GM19035 (cell line): Measurements from ENCODE around the gene ANKS3.

Source experiments
- ATAC-seq: cut with Tn5 transposase; IDR thresholded peaks from one replicate; pipeline ENCODE4 v1.9.1; 2021; ENCODE audit not compliant: unreplicated experiment

ANKS3 gene, protein sequence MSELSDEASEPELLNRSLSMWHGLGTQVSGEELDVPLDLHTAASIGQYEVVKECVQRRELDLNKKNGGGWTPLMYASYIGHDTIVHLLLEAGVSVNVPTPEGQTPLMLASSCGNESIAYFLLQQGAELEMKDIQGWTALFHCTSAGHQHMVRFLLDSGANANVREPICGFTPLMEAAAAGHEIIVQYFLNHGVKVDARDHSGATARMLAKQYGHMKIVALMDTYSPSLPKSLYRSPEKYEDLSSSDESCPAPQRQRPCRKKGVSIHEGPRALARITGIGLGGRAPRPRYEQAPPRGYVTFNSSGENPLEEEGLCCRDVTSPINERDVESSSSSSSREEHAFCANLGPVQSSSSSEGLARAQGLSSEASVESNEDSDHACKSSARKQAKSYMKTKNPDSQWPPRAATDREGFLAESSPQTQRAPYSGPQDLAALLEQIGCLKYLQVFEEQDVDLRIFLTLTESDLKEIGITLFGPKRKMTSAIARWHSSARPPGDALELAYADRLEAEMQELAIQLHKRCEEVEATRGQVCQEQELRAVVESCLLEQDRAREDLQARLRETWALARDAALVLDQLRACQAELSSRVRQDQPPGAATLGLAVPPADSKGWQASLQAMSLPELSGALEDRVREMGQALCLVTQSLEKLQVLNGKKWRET

DNA sequence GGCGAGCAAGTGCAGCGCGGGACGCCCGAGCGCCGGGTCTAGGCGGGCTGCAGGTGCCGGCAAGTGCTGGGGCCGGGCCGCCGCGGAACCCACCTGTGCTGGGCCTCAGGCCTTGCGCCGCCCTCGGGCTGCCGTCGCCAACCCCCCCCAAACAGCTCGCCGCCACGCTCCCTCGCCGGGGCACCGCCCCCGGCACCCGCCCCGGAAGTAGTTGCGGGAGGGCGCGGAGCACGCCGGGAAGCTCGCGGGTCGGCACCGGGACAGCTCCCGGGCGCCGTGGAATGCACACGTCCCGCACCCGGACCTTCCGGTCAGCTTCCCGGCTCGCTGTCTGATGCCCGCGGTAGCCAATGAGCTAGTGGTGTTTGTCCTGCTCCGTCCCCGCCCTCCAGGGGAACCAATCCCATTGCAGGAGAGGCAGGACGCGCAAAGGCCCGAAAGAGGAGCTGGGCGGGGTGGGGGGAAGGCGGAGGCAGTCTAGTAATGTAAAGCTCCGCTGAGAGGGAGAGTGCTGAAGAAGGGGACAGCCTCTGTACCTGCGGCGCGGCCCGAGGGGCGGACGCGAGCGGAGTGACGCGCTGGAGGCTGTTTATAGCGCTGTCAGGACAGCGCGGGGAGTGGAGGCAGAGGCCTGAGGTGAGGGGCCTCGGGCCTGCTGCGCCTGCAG is at the start of gene ANKS3, which contains the start of gene DNAAF8:
Gene ANKS3 (minus strand): TSS at position 209 of the 667 bp plus-strand sequence. CDS start 4,122 bp downstream, outside the sequence.
Gene DNAAF8 (plus strand): TSS at position 475 of the 667 bp plus-strand sequence. CDS start 1,978 bp downstream, outside the sequence.
- ATAC-seq, result peak; percentile 74

DNA sequence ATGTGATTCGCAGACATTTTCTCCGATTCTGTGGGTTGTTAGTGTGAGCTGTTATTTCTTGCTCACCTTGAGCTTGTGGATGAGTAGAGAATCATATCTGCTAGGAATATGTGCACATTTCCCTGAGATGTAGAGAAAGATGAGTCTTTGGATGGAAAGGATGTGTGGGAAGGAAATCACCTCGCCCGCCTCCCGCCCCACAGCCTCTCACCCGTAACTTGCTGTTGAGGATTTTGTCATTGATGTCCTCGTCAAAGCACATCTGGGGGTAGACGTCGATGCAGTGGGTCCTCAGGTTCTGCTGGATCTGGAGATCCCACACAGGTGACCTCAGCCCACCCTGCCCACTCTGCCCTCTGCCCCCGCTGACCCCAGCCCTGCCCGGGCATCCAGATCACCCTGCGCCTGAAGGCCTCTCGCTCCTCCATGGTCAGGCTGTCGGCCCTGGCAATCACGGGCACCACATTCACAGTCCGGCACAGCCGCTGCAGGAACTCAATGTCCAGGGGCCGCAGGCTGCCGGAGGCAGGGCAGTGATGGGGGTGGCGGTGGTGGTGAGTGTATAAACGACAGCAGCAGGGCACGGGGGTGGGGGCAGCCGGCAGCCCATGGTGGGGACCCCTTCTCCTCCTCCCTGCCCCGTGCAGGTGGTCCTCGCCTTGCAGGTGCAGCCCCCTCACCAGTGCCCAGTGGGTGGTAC is 49.3 kb upstream of the ANKS3 start:
- no peak for ATAC-seq

GRCh38 chr16:4780235-4780634 is 46.2 kb upstream of the ANKS3 start:
- ATAC-seq, result no peak

GRCh38 chr16:4778050-4778392 is 44.0 kb upstream of the ANKS3 start:
- ATAC-seq, result no peak

GRCh38 chr16:4777339-4778049 is 43.4 kb upstream of the ANKS3 start:
- ATAC-seq, result no peak

DNA sequence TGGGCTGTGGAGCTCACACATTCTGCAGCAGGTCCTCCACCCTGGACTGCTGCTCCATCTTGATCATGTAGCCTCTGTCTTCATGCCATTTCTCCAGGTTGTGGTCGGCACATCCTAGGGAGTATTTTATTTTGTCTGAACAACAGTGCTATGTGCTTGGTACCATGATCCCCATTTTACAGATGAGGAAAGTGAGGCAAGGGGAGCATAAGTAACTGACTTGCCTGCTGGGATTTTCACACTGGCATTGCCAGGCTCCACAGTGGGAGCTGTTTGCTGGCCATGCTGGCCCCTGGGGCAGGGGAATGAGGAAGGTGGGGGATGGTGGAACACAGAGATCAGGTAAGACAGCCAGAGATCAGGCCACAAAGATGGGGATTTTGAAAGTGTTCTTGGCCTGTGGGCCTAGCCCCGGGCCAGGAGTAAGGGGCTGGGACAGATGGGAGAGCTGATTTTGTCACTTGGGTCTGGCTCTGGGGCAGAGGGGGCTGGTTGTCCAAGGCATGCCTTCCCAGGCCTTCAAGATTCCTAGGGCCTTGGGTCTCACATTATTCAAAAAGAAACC is 42.2 kb upstream of the ANKS3 start:
- ATAC-seq, result no peak

DNA sequence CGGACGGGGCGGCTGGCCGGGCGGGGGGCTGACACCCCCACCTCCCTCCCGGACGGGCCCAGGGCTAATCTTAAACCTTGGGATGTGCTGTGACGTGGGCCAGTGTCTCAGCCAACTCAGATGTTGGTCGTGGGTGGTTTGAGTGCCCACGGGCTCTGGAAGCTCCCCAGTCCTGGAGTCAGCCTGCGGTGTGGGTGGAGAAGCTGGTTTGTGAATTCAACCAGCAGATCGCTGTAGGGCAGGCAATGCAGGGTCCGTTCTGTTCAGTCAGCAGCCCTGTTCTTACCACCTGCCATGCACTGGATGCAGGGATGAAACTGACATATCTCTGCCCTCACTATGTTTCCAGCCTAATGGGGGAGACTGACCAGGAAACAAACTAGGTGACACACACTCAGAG is 40.9 kb upstream of the ANKS3 start:
- no peak for ATAC-seq

- no peak for ATAC-seq
Measured at GRCh38 chr16:4772351-4772750, 38.3 kb upstream of the ANKS3 start.

DNA sequence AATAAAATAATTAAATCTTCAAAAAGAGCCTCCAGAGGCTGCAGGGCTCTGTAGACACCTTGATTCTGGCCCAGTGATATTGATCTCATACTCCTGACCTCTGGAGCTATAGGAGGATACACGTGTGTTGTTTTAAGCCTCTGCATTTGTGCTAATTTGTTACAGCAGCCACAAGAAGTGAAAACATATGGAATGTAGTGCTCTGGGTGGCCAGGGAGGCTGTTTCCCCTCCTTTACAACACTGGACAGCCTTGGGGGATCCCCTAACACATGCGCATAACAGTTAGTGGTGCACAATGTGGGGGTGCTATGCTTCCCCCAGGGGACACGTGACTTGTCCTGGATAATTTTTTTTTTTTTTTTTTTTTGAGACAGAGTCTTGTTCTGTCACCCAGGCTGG is 37.6 kb upstream of the ANKS3 start:
- ATAC-seq, result no peak

GRCh38 chr16:4769306-4769638 is 35.2 kb upstream of the ANKS3 start:
- ATAC-seq, result no peak

GRCh38 chr16:4768549-4769305 is 34.7 kb upstream of the ANKS3 start:
- ATAC-seq, result peak; percentile 57

GRCh38 chr16:4767872-4768548 is 33.9 kb upstream of the ANKS3 start:
- ATAC-seq, result peak; percentile 6

GRCh38 chr16:4766875-4767628 is 33.0 kb upstream of the ANKS3 start, which contains the start of gene ZNF500:
ZNF500 (minus strand) TSS chr16:4767162; CDS start chr16:4765978, 1,184 bp downstream.
- ATAC-seq, result peak; percentile 85

- no peak for ATAC-seq
Measured at GRCh38 chr16:4765511-4766474, 31.7 kb upstream of the ANKS3 start.

DNA sequence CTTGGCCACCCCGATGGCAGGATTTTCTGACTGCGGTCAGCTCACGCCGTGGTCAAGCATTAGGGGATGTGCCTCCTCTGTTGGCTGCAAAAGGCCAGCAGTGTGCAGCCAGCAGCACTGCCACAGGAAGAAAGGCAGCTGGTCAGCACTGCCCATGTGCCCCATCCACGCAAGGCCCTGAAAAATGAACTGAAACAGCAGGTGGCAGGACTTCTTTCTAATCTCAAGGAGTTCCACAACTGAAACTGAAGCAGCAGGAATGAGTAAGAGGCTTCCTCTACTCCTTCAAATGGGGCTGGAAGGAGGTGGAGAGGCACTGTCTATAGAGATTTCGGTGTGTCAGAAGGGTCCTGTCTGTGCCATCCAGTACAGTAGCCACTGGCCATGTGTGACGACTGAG is 29.7 kb upstream of the ANKS3 start:
- ATAC-seq, result no peak

DNA sequence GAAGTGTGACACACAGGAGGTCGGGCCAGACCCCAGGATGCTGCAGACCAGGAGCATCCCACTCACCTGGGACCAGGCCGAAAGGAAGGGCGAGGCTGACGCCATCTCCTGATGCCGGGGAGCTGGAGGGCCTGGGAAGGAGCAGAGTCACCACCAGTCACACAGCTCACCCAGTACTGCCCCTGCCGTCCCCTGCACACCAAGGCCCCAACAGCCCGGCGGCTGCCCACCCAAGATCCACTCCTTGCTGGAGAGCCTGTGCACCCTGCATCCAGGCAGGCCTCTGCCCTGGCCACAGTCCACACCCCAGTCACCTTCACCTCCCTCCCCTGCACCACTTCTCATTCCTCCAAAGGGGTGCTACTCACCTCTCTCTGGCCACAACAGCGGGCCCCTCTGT is 28.1 kb upstream of the ANKS3 start:
- ATAC-seq, result no peak

GRCh38 chr16:4760221-4760910 is 26.3 kb upstream of the ANKS3 start:
- no peak for ATAC-seq
